ENCODE results near the gene SLC25A23. TPM values are rescaled to one million over a fixed set of nuclear protein-coding genes. Genes with fewer than 3 reads are reported as not detected.

SLC25A23 gene
- total RNA-seq, 1 donor from 2014 or later = 76.2 TPM

- no peaks in the 10 kb centered on the region for H3K9me3 Mint-ChIP-seq (ENCODE audit: low read depth)
- H3K4me3 Mint-ChIP-seq (ENCODE audit: low read depth) = no peak overlapping the region
- H3K27ac Mint-ChIP-seq = no peak overlapping the region
- no peak for TF ChIP-seq CTCF (IDR thresholded peaks at IDR 0.05; ENCODE audit: unreplicated experiment)
- DNase-seq (ENCODE audit: low spot score, unreplicated experiment) = no peak
- peaks cover 23% of the 10 kb centered on the region for H3K36me3 Mint-ChIP-seq (ENCODE audit: insufficient read depth)
- no peaks in the 10 kb centered on the region for H3K4me1 Mint-ChIP-seq (ENCODE audit: low read depth)
- H3K27me3 Mint-ChIP-seq = no peaks in the 10 kb centered on the region
Observed at GRCh38 chr19:6443986-6444385, 15.6 kb downstream of the SLC25A23 start.

DNA sequence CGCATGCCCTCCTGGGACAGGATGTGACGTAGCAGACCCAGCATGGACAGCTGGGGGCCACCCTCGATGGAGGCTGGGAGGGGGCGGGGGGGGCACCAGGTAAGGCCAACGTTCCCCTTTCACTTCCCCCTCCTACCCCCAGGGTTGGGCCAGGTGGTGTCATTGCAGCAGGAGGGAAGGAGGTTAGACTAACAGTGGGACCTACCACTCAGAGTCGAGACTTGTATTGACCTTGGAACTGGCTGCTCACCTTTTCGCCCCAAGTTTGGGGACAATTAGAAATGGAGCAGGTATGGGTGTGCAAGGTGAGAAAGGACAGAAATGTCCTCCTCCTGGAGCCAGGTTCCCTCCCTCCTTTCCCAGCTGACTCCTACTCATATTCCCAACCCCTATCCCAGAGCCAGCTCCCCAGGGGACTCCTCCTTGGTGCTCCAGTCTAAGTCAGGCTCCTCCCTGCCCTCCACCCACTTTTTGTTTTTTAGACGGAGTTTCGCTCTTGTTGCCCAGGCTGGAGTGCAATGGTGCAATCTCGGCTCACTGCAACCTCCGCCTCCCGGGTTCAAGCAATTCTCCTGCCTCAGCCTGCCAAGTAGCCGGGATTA, 17.4 kb downstream of the SLC25A23 start:
- no peaks in the 10 kb centered on the region for H3K27me3 Mint-ChIP-seq
- peaks cover 22% of the 10 kb centered on the region for H3K36me3 Mint-ChIP-seq (ENCODE audit: insufficient read depth)
- no peak overlapping the region for H3K27ac Mint-ChIP-seq
- H3K9me3 Mint-ChIP-seq (ENCODE audit: low read depth) = no peaks in the 10 kb centered on the region
- no peaks in the 10 kb centered on the region for H3K4me1 Mint-ChIP-seq (ENCODE audit: low read depth)
- no peak for TF ChIP-seq CTCF (IDR thresholded peaks at IDR 0.05; ENCODE audit: unreplicated experiment)
- no peak for DNase-seq (ENCODE audit: low spot score, unreplicated experiment)
- H3K4me3 Mint-ChIP-seq (ENCODE audit: low read depth) = no peak overlapping the region

GRCh38 chr19:6440905-6441304, 18.7 kb downstream of the SLC25A23 start:
- Mint-ChIP-seq H3K36me3 (ENCODE audit: insufficient read depth) (peaks cover 16% of the 10 kb centered on the region), H3K9me3 (ENCODE audit: low read depth) (no peaks in the 10 kb centered on the region), H3K27ac (peak overlapping the region; percentile 63), H3K4me3 (ENCODE audit: low read depth) (no peak overlapping the region), H3K4me1 (ENCODE audit: low read depth) (no peaks in the 10 kb centered on the region), H3K27me3 (no peaks in the 10 kb centered on the region)
- no peak for DNase-seq (ENCODE audit: low spot score, unreplicated experiment)
- no peak for TF ChIP-seq CTCF (IDR thresholded peaks at IDR 0.05; ENCODE audit: unreplicated experiment)

GRCh38 chr19:6439743-6440142, 19.8 kb downstream of the SLC25A23 start:
- Mint-ChIP-seq H3K9me3 (ENCODE audit: low read depth) (no peaks in the 10 kb centered on the region), H3K4me3 (ENCODE audit: low read depth) (no peak overlapping the region), H3K27me3 (no peaks in the 10 kb centered on the region), H3K4me1 (ENCODE audit: low read depth) (no peaks in the 10 kb centered on the region), H3K36me3 (ENCODE audit: insufficient read depth) (peaks cover 8% of the 10 kb centered on the region), H3K27ac (no peak overlapping the region)
- no peak for DNase-seq (ENCODE audit: low spot score, unreplicated experiment)
- no peak for TF ChIP-seq CTCF (IDR thresholded peaks at IDR 0.05; ENCODE audit: unreplicated experiment)

DNA sequence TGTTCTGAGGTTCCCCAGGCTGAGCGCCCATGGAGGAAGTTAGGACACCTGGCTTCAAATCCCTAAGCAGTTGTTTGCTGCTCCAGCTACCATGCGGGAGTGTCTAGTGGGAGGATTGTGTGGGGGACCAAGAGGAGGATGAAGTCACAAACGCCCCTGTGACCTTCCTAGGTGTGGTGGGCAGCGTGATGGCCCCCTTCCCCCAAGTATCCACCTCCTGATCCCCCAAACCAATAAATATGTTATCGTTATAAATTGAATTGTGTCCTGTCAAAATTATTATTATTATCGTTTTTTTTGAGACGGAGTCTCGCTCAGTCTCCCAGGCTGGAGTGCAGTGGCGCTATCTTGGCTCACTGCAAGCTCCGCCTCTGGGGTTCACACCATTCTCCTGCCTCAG, 25.9 kb downstream of the SLC25A23 start, which contains the start of gene SLC25A41:
Gene SLC25A41 (minus strand): TSS at position 101 of the 400 bp plus-strand sequence. CDS start 70 bp downstream, at position 31.
- no peak for TF ChIP-seq CTCF (IDR thresholded peaks at IDR 0.05; ENCODE audit: unreplicated experiment)
- Mint-ChIP-seq H3K9me3 (ENCODE audit: low read depth) (no peaks in the 10 kb centered on the region), H3K4me1 (ENCODE audit: low read depth) (no peaks in the 10 kb centered on the region), H3K27ac (no peak within 1 kb of the TSS), H3K4me3 (ENCODE audit: low read depth) (no peak within 1 kb of the TSS), H3K36me3 (ENCODE audit: insufficient read depth) (no peaks in the 10 kb centered on the region), H3K27me3 (peaks cover 18% of the 10 kb centered on the region)
- DNase-seq (ENCODE audit: low spot score, unreplicated experiment) = no peak

Data from progenitor cell of endocrine pancreas (in vitro differentiated cells).